Subcutaneous abdominal adipose tissue (tissue), 5 donors: ENCODE measurements around the gene OXSR1.
A peak's percentile ranks its signal among the peaks of the same experiment; 100 is the strongest.

Source experiments
- H3K27ac ChIP-seq: one replicate; pipeline ENCODE4 v1.7.0; 2013; ENCODE audit warnings: low read depth, mild to moderate bottlenecking, inconsistent platforms, low read length, moderate library complexity
- H3K27me3 ChIP-seq, 5 donors: one replicate each; pipeline ENCODE4 v1.7.0; 2013; ENCODE audit warnings: low read length in 5 of 5, inconsistent platforms in 1 of 5; ENCODE audit not compliant: control insufficient read depth in 5 of 5, insufficient read depth in 4 of 5
- H3K36me3 ChIP-seq, 5 donors: one replicate each; pipeline ENCODE4 v1.7.0; 2013; ENCODE audit warnings: low read length in 5 of 5; ENCODE audit not compliant: control insufficient read depth in 5 of 5, insufficient read depth in 5 of 5
- H3K4me1 ChIP-seq, 5 donors: one replicate each; pipeline ENCODE4 v1.7.0; 2013; ENCODE audit warnings: low read length in 5 of 5, mild to moderate bottlenecking in 3 of 5, moderate library complexity in 1 of 5; ENCODE audit not compliant: control insufficient read depth in 5 of 5, insufficient read depth in 5 of 5
- H3K4me3 ChIP-seq, 5 donors: one replicate each; pipeline ENCODE4 v1.7.0; 2013; ENCODE audit warnings: low read length in 5 of 5, low read depth in 1 of 5
- H3K9ac ChIP-seq, 5 donors: one replicate each; pipeline ENCODE4 v1.7.0; 2013; ENCODE audit warnings: low read length in 5 of 5, mild to moderate bottlenecking in 4 of 5, moderate library complexity in 3 of 5
- H3K9me3 ChIP-seq, 5 donors: one replicate each; pipeline ENCODE4 v1.7.0; 2013; ENCODE audit warnings: low read length in 5 of 5; ENCODE audit not compliant: control insufficient read depth in 5 of 5
- donor health status: healthy.
- donor health status: healthy.
- donor health status: healthy.
- donor health status: healthy.
- donor health status: healthy.

The OXSR1 gene

GRCh38 chr3:38245930-38246329 lies 80.6 kb downstream of the OXSR1 start:
- Histone ChIP-seq H3K36me3 (peaks cover 8 to 43% (median 36%) of the 10 kb centered on the region in 5 donors), H3K27me3 (no peaks in the 10 kb centered on the region), H3K27ac (no peak overlapping the region), H3K4me3 (no peak overlapping the region), H3K9me3 (no peaks in the 10 kb centered on the region), H3K9ac (no peak overlapping the region), H3K4me1 (peaks cover 0 to 11% (median 4%) of the 10 kb centered on the region in 5 donors)

GRCh38 chr3:38247366-38248035 lies 82.2 kb downstream of the OXSR1 start:
- H3K36me3 ChIP-seq: peaks cover 24 to 59% (median 38%) of the 10 kb centered on the region in 5 donors
- H3K4me3 ChIP-seq: no peak overlapping the region
- peak overlapping the region; percentile 21 for H3K27ac ChIP-seq
- H3K4me1 ChIP-seq: peaks cover 0 to 11% (median 4%) of the 10 kb centered on the region in 5 donors
- H3K9ac ChIP-seq: peak overlapping the region in 1 of 5 donors; percentile 33
- no peaks in the 10 kb centered on the region for H3K9me3 ChIP-seq
- H3K27me3 ChIP-seq: no peaks in the 10 kb centered on the region

- no peak overlapping the region for H3K27ac ChIP-seq
- H3K9ac ChIP-seq: no peak overlapping the region
- H3K4me3 ChIP-seq: no peak overlapping the region
- H3K9me3 ChIP-seq: no peaks in the 10 kb centered on the region
- H3K4me1 ChIP-seq: peaks cover 0 to 18% (median 9%) of the 10 kb centered on the region in 5 donors
- no peaks in the 10 kb centered on the region for H3K27me3 ChIP-seq
- H3K36me3 ChIP-seq: peaks cover 43 to 81% (median 54%) of the 10 kb centered on the region in 5 donors
These were observed 84.9 kb downstream of the OXSR1 start for GRCh38 chr3:38250198-38250597.

- Histone ChIP-seq H3K4me1 (peaks cover 3 to 28% (median 17%) of the 10 kb centered on the region in 5 donors), H3K27me3 (no peaks in the 10 kb centered on the region), H3K36me3 (peaks cover 43 to 74% (median 50%) of the 10 kb centered on the region in 5 donors), H3K9me3 (no peaks in the 10 kb centered on the region), H3K4me3 (no peak overlapping the region), H3K9ac (no peak overlapping the region), H3K27ac (no peak overlapping the region)
These were observed 85.9 kb downstream of the OXSR1 start for GRCh38 chr3:38251197-38251596.

- peaks cover 35 to 57% (median 45%) of the 10 kb centered on the region in 5 donors for H3K36me3 ChIP-seq
These were observed 88.4 kb downstream of the OXSR1 start for GRCh38 chr3:38253704-38254103.

GRCh38 chr3:38254872-38255271 lies 89.5 kb downstream of the OXSR1 start:
- Histone ChIP-seq H3K27ac (peak overlapping the region; percentile 68), H3K27me3 (no peaks in the 10 kb centered on the region), H3K9ac (no peak overlapping the region), H3K4me1 (peaks cover 3 to 27% (median 19%) of the 10 kb centered on the region in 5 donors), H3K36me3 (peaks cover 24 to 48% (median 39%) of the 10 kb centered on the region in 5 donors), H3K9me3 (no peaks in the 10 kb centered on the region), H3K4me3 (no peak overlapping the region)

More at GRCh38 chr3:38253704-38254103, 88.4 kb downstream of the OXSR1 start:
- H3K9me3 ChIP-seq: no peaks in the 10 kb centered on the region
- H3K27me3 ChIP-seq: no peaks in the 10 kb centered on the region
- H3K4me3 ChIP-seq: no peak overlapping the region
- no peak overlapping the region for H3K27ac ChIP-seq
- peaks cover 3 to 27% (median 19%) of the 10 kb centered on the region in 5 donors for H3K4me1 ChIP-seq
- no peak overlapping the region for H3K9ac ChIP-seq

GRCh38 chr3:38255627-38256026 lies 90.3 kb downstream of the OXSR1 start:
- H3K36me3 ChIP-seq: peaks cover 18 to 42% (median 33%) of the 10 kb centered on the region in 5 donors
- peak overlapping the region; percentile 68 for H3K27ac ChIP-seq
- H3K9ac ChIP-seq: no peak overlapping the region

GRCh38 chr3:38257583-38257982 lies 92.2 kb downstream of the OXSR1 start:
- Histone ChIP-seq H3K9ac (no peak overlapping the region), H3K4me3 (no peak overlapping the region), H3K36me3 (peaks cover 10 to 26% (median 23%) of the 10 kb centered on the region in 5 donors), H3K9me3 (no peaks in the 10 kb centered on the region), H3K27ac (no peak overlapping the region), H3K4me1 (peaks cover 3 to 27% (median 19%) of the 10 kb centered on the region in 5 donors), H3K27me3 (no peaks in the 10 kb centered on the region)

More at GRCh38 chr3:38255627-38256026, 90.3 kb downstream of the OXSR1 start:
- H3K9me3 ChIP-seq: no peaks in the 10 kb centered on the region
- no peak overlapping the region for H3K4me3 ChIP-seq
- no peaks in the 10 kb centered on the region for H3K27me3 ChIP-seq
- peaks cover 3 to 27% (median 19%) of the 10 kb centered on the region in 5 donors for H3K4me1 ChIP-seq

GRCh38 chr3:38260474-38260873 lies 95.1 kb downstream of the OXSR1 start:
- Histone ChIP-seq H3K36me3 (peaks cover 0 to 3% (median 0%) of the 10 kb centered on the region in 5 donors), H3K4me1 (peaks cover 3 to 23% (median 11%) of the 10 kb centered on the region in 5 donors), H3K9me3 (no peaks in the 10 kb centered on the region), H3K9ac (no peak overlapping the region), H3K27ac (no peak overlapping the region), H3K4me3 (no peak overlapping the region), H3K27me3 (no peaks in the 10 kb centered on the region)

GRCh38 chr3:38264353-38264771 lies 99.0 kb downstream of the OXSR1 start:
- Histone ChIP-seq H3K27ac (no peak overlapping the region), H3K9me3 (no peaks in the 10 kb centered on the region), H3K36me3 (peaks cover 0 to 8% (median 0%) of the 10 kb centered on the region in 5 donors), H3K9ac (no peak overlapping the region), H3K27me3 (no peaks in the 10 kb centered on the region), H3K4me3 (no peak overlapping the region), H3K4me1 (peaks cover 0 to 6% (median 0%) of the 10 kb centered on the region in 5 donors)
